ENCODE measurements around the gene OR52A5.
"Not testable (repeated sequence)": the region's sequence is repeated elsewhere in the genome, so short reads cannot be mapped to it uniquely, and the experiment has no call there.

The OR52A5 gene

DNA sequence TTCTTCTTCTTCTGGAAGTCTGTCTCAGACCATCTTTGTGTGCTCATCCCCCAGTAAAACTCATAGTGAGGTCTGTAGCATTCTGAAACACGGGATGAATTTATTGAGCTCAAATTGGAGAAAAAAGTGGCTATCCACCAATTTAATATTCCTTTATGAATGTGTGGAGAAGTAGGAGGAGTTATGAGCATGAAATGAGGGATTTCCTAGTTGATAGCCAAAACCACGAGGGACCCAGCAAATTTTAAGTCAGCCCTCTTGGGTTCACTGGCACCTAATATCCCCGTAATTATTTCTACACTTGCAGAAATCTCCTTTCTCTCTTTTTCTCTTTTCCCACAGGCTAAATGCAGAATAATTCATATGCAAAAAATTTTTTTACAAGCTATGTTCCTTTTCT is 16.5 kb upstream of the OR52A5 start, which contains the start of gene OR52A1:
Gene OR52A1 (minus strand): TSS at position 101 of the 400 bp plus-strand sequence. CDS start 2,388 bp downstream, outside the sequence.
- in situ Hi-C loops (cut with HindIII; ENCODE audit: low sequenced_read_pairs): no loop called here
- no peak for DNase-seq (ENCODE audit: low read depth)
- TF ChIP-seq, protein P1, sequence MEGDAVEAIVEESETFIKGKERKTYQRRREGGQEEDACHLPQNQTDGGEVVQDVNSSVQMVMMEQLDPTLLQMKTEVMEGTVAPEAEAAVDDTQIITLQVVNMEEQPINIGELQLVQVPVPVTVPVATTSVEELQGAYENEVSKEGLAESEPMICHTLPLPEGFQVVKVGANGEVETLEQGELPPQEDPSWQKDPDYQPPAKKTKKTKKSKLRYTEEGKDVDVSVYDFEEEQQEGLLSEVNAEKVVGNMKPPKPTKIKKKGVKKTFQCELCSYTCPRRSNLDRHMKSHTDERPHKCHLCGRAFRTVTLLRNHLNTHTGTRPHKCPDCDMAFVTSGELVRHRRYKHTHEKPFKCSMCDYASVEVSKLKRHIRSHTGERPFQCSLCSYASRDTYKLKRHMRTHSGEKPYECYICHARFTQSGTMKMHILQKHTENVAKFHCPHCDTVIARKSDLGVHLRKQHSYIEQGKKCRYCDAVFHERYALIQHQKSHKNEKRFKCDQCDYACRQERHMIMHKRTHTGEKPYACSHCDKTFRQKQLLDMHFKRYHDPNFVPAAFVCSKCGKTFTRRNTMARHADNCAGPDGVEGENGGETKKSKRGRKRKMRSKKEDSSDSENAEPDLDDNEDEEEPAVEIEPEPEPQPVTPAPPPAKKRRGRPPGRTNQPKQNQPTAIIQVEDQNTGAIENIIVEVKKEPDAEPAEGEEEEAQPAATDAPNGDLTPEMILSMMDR (IDR thresholded peaks at IDR 0.05; ENCODE audit: low read depth, low read length, missing control alignments): no peak
- no peak within 1 kb of the TSS for H3K4me3 ChIP-seq (ENCODE audit: low read depth, low read length)

DNA sequence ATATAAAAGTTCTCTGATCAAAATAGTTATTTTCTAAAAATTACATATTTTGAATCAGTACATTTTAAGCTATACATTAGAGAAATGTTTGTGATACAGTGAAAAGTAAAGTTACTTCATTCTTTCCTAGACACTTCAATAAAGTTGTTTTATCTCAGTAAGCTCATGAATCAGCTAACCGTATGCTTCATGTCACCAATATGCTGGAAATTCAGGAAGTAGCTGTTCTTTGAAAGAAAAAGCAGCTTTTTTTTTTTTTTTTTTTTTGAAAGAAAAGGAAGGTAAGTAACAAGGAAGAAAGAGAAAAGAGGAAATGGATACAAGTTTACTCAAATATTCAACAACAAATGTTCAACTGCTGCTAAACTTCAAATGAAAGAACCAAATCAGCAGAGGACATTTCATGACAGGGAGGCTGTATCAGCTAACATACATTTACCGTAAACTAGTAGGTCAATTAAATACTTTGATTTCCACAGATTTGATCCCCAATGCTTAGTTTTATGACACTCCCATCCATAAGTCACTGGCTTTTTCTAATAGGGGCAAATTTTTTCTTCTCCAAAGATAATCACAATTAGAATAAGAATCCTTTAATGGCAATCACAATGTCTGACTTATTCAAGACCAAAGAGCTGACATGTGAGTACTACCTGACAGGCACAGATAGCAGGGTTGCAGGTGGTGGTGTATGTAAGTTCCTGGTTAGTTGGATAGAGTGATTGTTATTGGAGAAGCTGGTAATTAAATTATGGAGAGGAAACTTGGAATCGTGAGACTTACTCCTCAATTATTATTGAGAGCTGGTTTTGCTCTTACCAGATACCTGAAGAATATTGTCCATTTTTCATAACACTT is 15.6 kb upstream of the OR52A5 start:
- no peak for DNase-seq (ENCODE audit: low read depth)
- in situ Hi-C loops (cut with HindIII; ENCODE audit: low sequenced_read_pairs): no loop called here
- TF ChIP-seq, protein P1 (IDR thresholded peaks at IDR 0.05; ENCODE audit: low read depth, low read length, missing control alignments): no peak

DNA sequence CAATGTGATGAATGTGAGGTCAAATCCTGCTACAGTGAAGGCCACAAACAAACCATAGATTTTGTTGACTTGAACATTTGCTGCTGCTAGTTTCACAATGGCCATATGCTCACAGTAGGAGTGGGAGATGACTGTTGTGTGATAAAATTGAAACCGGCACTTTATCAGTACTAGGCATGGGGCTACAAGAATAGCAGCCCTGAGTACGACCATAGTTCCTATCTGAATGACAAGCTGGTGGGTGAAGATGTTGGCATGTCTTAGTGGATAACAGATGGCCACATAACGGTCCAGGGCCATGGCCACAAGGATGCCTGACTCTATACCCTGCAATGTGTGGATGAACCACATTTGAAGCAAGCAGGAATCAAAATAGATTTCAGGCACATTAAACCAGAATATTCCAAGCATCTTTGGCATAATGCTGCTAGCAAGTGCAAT is 13.6 kb upstream of the OR52A5 start:
- DNase-seq (ENCODE audit: low read depth): no peak
- in situ Hi-C loops (cut with HindIII; ENCODE audit: low sequenced_read_pairs): no loop called here
- H3K4me3 ChIP-seq (ENCODE audit: low read depth, low read length): no peak overlapping the region
- TF ChIP-seq, protein P1 (IDR thresholded peaks at IDR 0.05; ENCODE audit: low read depth, low read length, missing control alignments): no peak

More for the DNA sequence above, 15.6 kb upstream of the OR52A5 start:
- no peak overlapping the region for H3K4me3 ChIP-seq (ENCODE audit: low read depth, low read length)

DNA sequence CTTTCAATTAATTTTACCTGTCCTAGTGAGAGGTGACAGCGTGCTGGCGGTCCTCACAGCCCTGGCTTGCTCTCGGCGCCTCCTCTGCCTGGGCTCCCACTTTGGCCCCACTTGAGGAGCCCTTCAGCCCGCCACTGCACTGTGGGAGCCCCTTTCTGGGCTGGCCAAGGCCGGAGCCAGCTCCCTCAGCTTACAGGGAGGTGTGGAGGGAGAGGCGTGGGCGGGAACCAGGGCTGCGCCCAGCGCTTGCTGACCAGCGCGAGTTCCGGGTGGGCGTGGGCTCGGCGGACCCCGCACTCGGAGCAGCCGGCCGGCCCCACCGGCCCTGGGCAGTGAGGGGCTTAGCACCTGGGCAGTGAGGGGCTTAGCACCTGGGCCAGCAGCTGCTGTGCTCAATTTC is 6.0 kb upstream of the OR52A5 start:
- H3K4me3 ChIP-seq (ENCODE audit: low read depth, low read length); in situ Hi-C loops (cut with HindIII; ENCODE audit: low sequenced_read_pairs); DNase-seq (ENCODE audit: low read depth): not testable (repeated sequence)

DNA sequence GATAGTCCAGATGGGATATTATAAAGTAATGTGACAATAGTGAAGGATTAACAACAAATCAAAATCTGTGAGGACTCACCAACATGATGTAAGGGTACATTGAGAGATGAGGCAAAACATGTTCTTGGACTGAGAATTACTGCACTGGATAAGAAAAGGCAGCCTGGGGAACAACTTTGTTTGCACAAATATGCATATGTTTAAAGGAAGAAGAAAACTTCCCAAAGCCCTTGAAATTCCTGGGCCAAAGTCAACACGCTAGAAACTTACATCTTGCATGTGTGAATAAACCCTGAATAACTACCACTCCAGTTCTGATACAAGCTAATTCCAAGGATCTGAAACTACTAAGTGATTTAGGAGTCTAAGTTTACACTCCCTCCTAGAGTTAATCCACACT is 1.1 kb downstream of the OR52A5 start:
- H3K4me3 ChIP-seq (ENCODE audit: low read depth, low read length): no peak overlapping the region
- TF ChIP-seq, protein P1 (IDR thresholded peaks at IDR 0.05; ENCODE audit: low read depth, low read length, missing control alignments): no peak
- DNase-seq (ENCODE audit: low read depth): no peak
- in situ Hi-C loops (cut with HindIII; ENCODE audit: low sequenced_read_pairs): no loop called here

DNA sequence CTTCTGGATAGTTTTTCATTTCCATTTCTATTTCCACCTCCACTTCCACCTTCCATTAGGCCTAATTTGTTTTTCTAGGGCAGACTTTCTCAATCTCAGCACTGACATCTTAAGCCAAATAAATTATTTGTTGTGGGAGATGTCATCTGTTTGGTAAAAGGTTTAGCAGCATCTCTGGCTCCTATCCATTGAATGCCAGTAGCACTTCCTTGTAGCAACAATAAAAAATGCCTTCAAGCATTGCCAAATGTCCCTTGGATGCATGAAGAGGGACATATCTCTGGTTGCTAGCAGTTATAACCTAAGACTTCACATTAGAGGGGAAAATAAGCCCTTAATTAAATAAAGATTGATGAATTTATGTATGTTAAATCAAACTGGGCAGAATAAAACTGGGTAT is 1.9 kb downstream of the OR52A5 start:
- in situ Hi-C loops (cut with HindIII; ENCODE audit: low sequenced_read_pairs): no loop called here
- TF ChIP-seq, protein P1 (IDR thresholded peaks at IDR 0.05; ENCODE audit: low read depth, low read length, missing control alignments): no peak
- H3K4me3 ChIP-seq (ENCODE audit: low read depth, low read length): no peak overlapping the region
- no peak for DNase-seq (ENCODE audit: low read depth)
